H1 (cell line): ENCODE data around the gene TEX2. TPM values are rescaled to one million over a fixed set of nuclear protein-coding genes. Genes with fewer than 3 reads are reported as not detected.

Experiments used
- CTCF ChIA-PET: fragments of 300-600 bp; sonication (Branson Sonifier 250); formaldehyde crosslinking; loops from one replicate; lab custom pipeline; 2021; ENCODE audit not compliant: partially characterized antibody; lab: Charles Lee
- POLR2A ChIA-PET: fragments of 300-600 bp; sonication (Branson Sonifier 250); formaldehyde crosslinking; loops from one replicate; lab custom pipeline; 2021; ENCODE audit warnings: inconsistent platforms; ENCODE audit not compliant: partially characterized antibody; lab: Charles Lee
- DNase-seq, 2 experiments: peaks; one replicate each; pipeline versions ENCODE4 v3.0.0 to v3.0.0-alpha.2; 2010 to 2022; ENCODE audit warnings: low spot score in 2 of 2, low read depth in 1 of 2, mixed read lengths in 1 of 2
- FAIRE-seq: peaks from 2 replicates; lab custom pipeline; 2011; peaks lifted over from hg19 to GRCh38; lab: Jason Lieb, UNC
- H2AFZ ChIP-seq: 2 replicates; pipeline ENCODE4 v1.8.1; 2012; ENCODE audit warnings: low read length, inconsistent platforms
- H2AK5ac ChIP-seq: 2 replicates; pipeline ENCODE4 v1.6.1; 2013; ENCODE audit warnings: low read depth, low read length
- H2BK120ac ChIP-seq: replicated peaks from 2 replicates; pipeline ENCODE3; 2013; ENCODE audit warnings: low read depth, low read length, inconsistent platforms
- H2BK12ac ChIP-seq: 2 replicates; pipeline ENCODE4 v1.6.1; 2013; ENCODE audit warnings: low read depth, low read length
- H2BK15ac ChIP-seq: 2 replicates; pipeline ENCODE4 v1.6.1; 2013; ENCODE audit warnings: low read length
- H2BK20ac ChIP-seq: 2 replicates; pipeline ENCODE4 v1.6.1; 2013; ENCODE audit warnings: low read length
- H2BK5ac ChIP-seq: 2 replicates; pipeline ENCODE4 v1.6.1; 2013; ENCODE audit warnings: low read depth, low read length
- H3K14ac ChIP-seq: 2 replicates; pipeline ENCODE4 v1.6.1; 2013; ENCODE audit warnings: inconsistent platforms; ENCODE audit not compliant: insufficient read length
- H3K18ac ChIP-seq: 2 replicates; pipeline ENCODE4 v1.6.1; 2013; ENCODE audit warnings: low read length; ENCODE audit errors: extremely low read depth
- H3K23ac ChIP-seq: 2 replicates; pipeline ENCODE4 v1.6.1; 2013; ENCODE audit warnings: inconsistent platforms; ENCODE audit not compliant: insufficient read length
- H3K23me2 ChIP-seq: 2 replicates; pipeline ENCODE4 v1.6.1; 2013; ENCODE audit warnings: low read depth, low read length
- H3K27ac ChIP-seq: 2 replicates; pipeline ENCODE4 v1.6.1; 2011; ENCODE audit warnings: low read depth, low read length, inconsistent platforms
- H3K27me3 ChIP-seq, 4 experiments: replicated peaks in 1 of 4; 1 replicate in 1 of 4; 2 replicates in 3 of 4; pipeline versions ENCODE4 v1.6.1 to v1.8.1; 2011 to 2013; ENCODE audit warnings: low read length in 3 of 4, mild to moderate bottlenecking in 3 of 4, inconsistent platforms in 2 of 4, mixed read lengths in 2 of 4, moderate library complexity in 1 of 4; ENCODE audit not compliant: control insufficient read depth in 3 of 4, insufficient read depth in 3 of 4; ENCODE audit errors: extremely low read depth in 1 of 4
- H3K36me3 ChIP-seq, 4 experiments: 2 replicates each; pipeline versions ENCODE4 v1.6.1 to v1.8.1; 2011 to 2013; ENCODE audit warnings: mild to moderate bottlenecking in 4 of 4, low read length in 3 of 4, moderate library complexity in 2 of 4, control low read depth in 1 of 4, inconsistent platforms in 1 of 4; ENCODE audit not compliant: insufficient read depth in 4 of 4, control insufficient read depth in 2 of 4
- H3K4ac ChIP-seq: replicated peaks from 2 replicates; pipeline ENCODE3; 2013; ENCODE audit warnings: low read length, low read depth, mixed read lengths, inconsistent platforms; ENCODE audit not compliant: insufficient read length
- H3K4me1 ChIP-seq, 4 experiments: replicated peaks in 1 of 4; 1 replicate in 1 of 4; 2 replicates in 3 of 4; pipeline versions ENCODE4 v1.6.1 to v1.8.1; 2011 to 2013; ENCODE audit warnings: low read length in 3 of 4, inconsistent platforms in 2 of 4, mixed read lengths in 1 of 4; ENCODE audit not compliant: insufficient read depth in 4 of 4, control insufficient read depth in 3 of 4
- H3K4me2 ChIP-seq, 2 experiments: 2 replicates each; pipeline versions ENCODE4 v1.6.1 to v1.8.1; 2011 to 2013; ENCODE audit warnings: low read depth in 2 of 2, low read length in 2 of 2, control low read depth in 1 of 2, inconsistent platforms in 1 of 2, mild to moderate bottlenecking in 1 of 2; ENCODE audit not compliant: insufficient read depth in 1 of 2
- H3K4me3 ChIP-seq, 4 experiments: fragments of 200-600, 300-600 bp in 1 of 4; sonication (generic), shearing (Covaris generic), sonication (Bioruptor Twin) in 1 of 4; 2 replicates each; pipeline versions ENCODE4 v1.5.1 to v1.8.1; 2011 to 2016; ENCODE audit warnings: low read length in 4 of 4, low read depth in 3 of 4, control low read depth in 2 of 4, inconsistent platforms in 2 of 4, mild to moderate bottlenecking in 2 of 4, mixed read lengths in 1 of 4, moderate library complexity in 1 of 4; ENCODE audit not compliant: insufficient read depth in 2 of 4; ENCODE audit errors: extremely low read depth in 1 of 4
- H3K56ac ChIP-seq: replicated peaks from 2 replicates; pipeline ENCODE3; 2013; ENCODE audit warnings: low read depth, mild to moderate bottlenecking, mixed read lengths, low read length, inconsistent platforms; ENCODE audit not compliant: insufficient read length
- H3K79me1 ChIP-seq: 2 replicates; pipeline ENCODE4 v1.6.1; 2013; ENCODE audit warnings: low read depth, low read length, control low read depth
- H3K79me2 ChIP-seq, 2 experiments: 2 replicates each; pipeline versions ENCODE4 v1.6.1 to v1.8.1; 2012 to 2013; ENCODE audit warnings: low read length in 2 of 2, mild to moderate bottlenecking in 2 of 2, inconsistent platforms in 1 of 2; ENCODE audit not compliant: insufficient read depth in 2 of 2, control insufficient read depth in 1 of 2
- H3K9ac ChIP-seq, 4 experiments: replicated peaks in 1 of 4; 1 replicate in 1 of 4; 2 replicates in 3 of 4; pipeline versions ENCODE4 v1.6.1 to v1.8.1; 2011 to 2013; ENCODE audit warnings: low read depth in 3 of 4, low read length in 3 of 4, control low read depth in 2 of 4, mild to moderate bottlenecking in 2 of 4, moderate library complexity in 2 of 4, inconsistent platforms in 1 of 4; ENCODE audit errors: extremely low read depth in 1 of 4
- H3K9me3 ChIP-seq, 2 experiments: 2 replicates each; pipeline versions ENCODE4 v1.6.1 to v1.8.1; 2012 to 2013; ENCODE audit warnings: mild to moderate bottlenecking in 2 of 2, moderate library complexity in 2 of 2, control low read depth in 1 of 2, inconsistent platforms in 1 of 2, low read depth in 1 of 2, low read length in 1 of 2, mixed read lengths in 1 of 2; ENCODE audit not compliant: insufficient read depth in 2 of 2
- H4K20me1 ChIP-seq, 2 experiments: replicated peaks in 1 of 2; 2 replicates each; pipeline versions ENCODE3 to v1.8.1; 2011 to 2013; ENCODE audit warnings: inconsistent platforms in 2 of 2, low read length in 2 of 2, mild to moderate bottlenecking in 1 of 2; ENCODE audit not compliant: insufficient read depth in 2 of 2, control insufficient read depth in 1 of 2
- H4K5ac ChIP-seq: 2 replicates; pipeline ENCODE4 v1.6.1; 2013; ENCODE audit warnings: low read length, low read depth, mixed read lengths, inconsistent platforms; ENCODE audit not compliant: insufficient read length
- H4K8ac ChIP-seq: 2 replicates; pipeline ENCODE4 v1.8.0; 2013; ENCODE audit warnings: mild to moderate bottlenecking, moderate library complexity, low read length, inconsistent platforms; ENCODE audit not compliant: insufficient read depth; ENCODE audit errors: extremely low read depth
- H4K91ac ChIP-seq: replicated peaks from 2 replicates; pipeline ENCODE3; 2013; ENCODE audit warnings: low read length, mixed read lengths, inconsistent platforms; ENCODE audit not compliant: insufficient read length
- ASH2L ChIP-seq: fragments of 200-600, 300-600 bp; sonication (generic); IDR thresholded peaks from one replicate; pipeline ENCODE4 v1.7.1; 2017; ENCODE audit warnings: low read length
- CREB1 ChIP-seq: IDR thresholded peaks from 2 replicates; pipeline ENCODE4 v1.6.1; 2012; ENCODE audit warnings: inconsistent platforms
- FOSL1 ChIP-seq: IDR thresholded peaks from 2 replicates; pipeline ENCODE4 v1.6.1; 2011; ENCODE audit warnings: mild to moderate bottlenecking, low read depth, low read length, moderate library complexity; ENCODE audit not compliant: insufficient read depth
- HDAC2 ChIP-seq, 2 experiments: fragments of 300-600 bp in 1 of 2; sonication (generic) in 1 of 2; IDR thresholded peaks; 2 replicates each; pipeline ENCODE4 v1.6.1; 2011 to 2012; ENCODE audit warnings: low read depth in 2 of 2, low read length in 2 of 2, mild to moderate bottlenecking in 2 of 2, moderate library complexity in 2 of 2, borderline replicate concordance in 1 of 2, inconsistent platforms in 1 of 2
- HDAC6 ChIP-seq: IDR thresholded peaks from one replicate; pipeline ENCODE4 v1.7.1; 2012; ENCODE audit warnings: low read depth, mild to moderate bottlenecking, inconsistent platforms, low read length, moderate library complexity
- JUN ChIP-seq: IDR thresholded peaks from 2 replicates; pipeline ENCODE4 v1.6.1; 2011; ENCODE audit warnings: low read depth, mild to moderate bottlenecking, improper control_type of control experiment, low read length
- SP4 ChIP-seq: IDR thresholded peaks from 2 replicates; pipeline ENCODE4 v1.6.1; 2012; ENCODE audit warnings: low read length, inconsistent platforms
- TAF1 ChIP-seq: IDR thresholded peaks from 2 replicates; pipeline ENCODE4 v1.6.1; 2011; ENCODE audit warnings: mild to moderate bottlenecking, low read depth, low read length
- TBP ChIP-seq: IDR thresholded peaks from 2 replicates; pipeline ENCODE4 v1.6.1; 2011; ENCODE audit warnings: low read depth, low read length, improper control_type of control experiment
- ZNF274 ChIP-seq: IDR thresholded peaks from 2 replicates; pipeline ENCODE4 v1.7.0; 2012; ENCODE audit warnings: low read length, borderline replicate concordance; ENCODE audit errors: extremely low read depth
- WGBS, 2 experiments: shearing (Covaris generic) in 1 of 2; methylation state at CpG; one replicate each; pipeline versions ENCODE4 v1.1.6 to v1.1.7; 2013 to 2015; ENCODE audit warnings: low lambda C conversion rate in 2 of 2, mixed read lengths in 2 of 2, inconsistent platforms in 1 of 2, low coverage in 1 of 2, missing lambda C conversion rate in 1 of 2; ENCODE audit not compliant: insufficient replicate concordance in 2 of 2, insufficient coverage in 1 of 2, insufficient read length in 1 of 2; ENCODE audit errors: extremely low coverage in 1 of 2, missing lambda C conversion rate in 1 of 2; 5-methylcytosine and 5-hydroxymethylcytosine counted together
- polyA plus RNA-seq, 7 experiments: library from polyadenylated mRNA; depleted of rRNA in 3 of 7; stranded (reverse) in 5 of 7; unstranded in 2 of 7; fragments of >200 nt in 5 of 7; fragments of 200-250 nt in 2 of 7; gene quantifications; 1 replicate in 5 of 7; 2 replicates in 1 of 7; 4 replicates in 1 of 7; pipeline versions ENCODE4 v1.2.1 to v1.2.3, GENCODE V29; 2011 to 2013; ENCODE audit warnings: missing spikeins in 2 of 7, mixed read lengths in 2 of 7
- total RNA-seq: library from RNA; stranded (reverse); fragmentation: NEBNext Ultra II Directional; extraction: Animal tissue kit (Norgen Biotek cat#: 25700); gene quantifications from 2 replicates; pipeline ENCODE4 v1.2.1, GENCODE V29; 2021
- TF ChIP-seq, protein P1 (sequence below): IDR thresholded peaks from 2 replicates; pipeline ENCODE4 v1.6.1; 2012; ENCODE audit warnings: inconsistent platforms

TEX2 gene
- total and polyA plus RNA-seq, 2 of the 8 experiments (the other 6 are each of a cell fraction or from before 2014, with no cell fraction given), result 6.1 to 15.6 TPM

DNA sequence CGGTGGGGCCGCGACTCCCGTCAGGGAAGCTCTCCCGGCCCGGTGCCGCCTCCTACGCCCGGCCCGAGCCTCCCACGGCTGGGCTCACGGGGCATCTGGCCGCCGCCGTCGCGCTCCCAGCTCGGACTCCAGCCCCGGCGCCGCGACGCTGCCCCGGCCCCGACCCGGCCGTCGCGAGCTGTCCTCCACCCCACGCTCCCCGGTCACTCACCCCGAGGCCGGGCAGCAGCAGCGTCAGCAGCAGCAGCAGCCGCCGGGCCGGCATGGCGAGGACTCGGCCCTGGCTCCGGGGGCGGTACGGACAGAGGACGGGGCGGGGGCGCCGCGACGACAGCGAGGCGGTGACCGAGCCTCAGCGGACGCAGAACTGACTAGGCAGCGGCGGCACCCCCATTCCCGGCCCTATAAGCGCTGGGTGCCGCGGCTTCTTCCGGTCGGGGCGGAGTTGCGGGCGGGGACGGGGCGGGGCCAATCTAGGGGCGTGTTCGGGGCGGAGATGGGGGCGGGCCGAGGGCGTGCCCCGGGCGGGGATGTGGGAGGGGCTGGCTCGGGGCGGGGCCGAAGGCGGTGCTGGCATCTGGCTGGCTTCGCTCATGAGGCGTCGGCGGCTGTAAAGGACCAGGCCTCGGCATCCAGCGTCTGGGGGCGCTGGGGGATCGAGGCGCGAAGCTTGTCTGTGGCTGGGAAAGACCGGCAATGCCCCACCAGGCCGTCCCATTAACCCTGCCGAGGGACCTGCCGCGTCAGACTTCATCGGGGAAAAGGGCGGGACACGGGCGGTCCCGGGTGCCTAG is 133.1 kb downstream of the TEX2 start, which contains the start of gene ERN1:
Gene ERN1 (minus strand): TSS at position 380 of the 794 bp plus-strand sequence. CDS start 115 bp downstream, at position 265.
- Histone ChIP-seq H3K36me3 (no peaks in the 10 kb centered on the region; a peak in 1 of 8 replicates), H2AFZ (peak within 1 kb of the TSS; percentile 79; the same call in 1 of the 2 replicates), H2BK5ac (no peak within 1 kb of the TSS), H3K18ac (peak within 1 kb of the TSS; percentile 71), H3K23me2 (peaks cover 6% of the 10 kb centered on the region; the same call in 1 of the 2 replicates), H3K9me3 (no peaks in the 10 kb centered on the region), H2BK12ac (peak within 1 kb of the TSS; percentile 92; the same call in 1 of the 2 replicates), H2BK20ac (no peak within 1 kb of the TSS), H3K4me1 (no peaks in the 10 kb centered on the region), H3K27ac (no peak within 1 kb of the TSS), H2AK5ac (0 out of 2 replicates have a peak within 1 kb of the TSS, but pooled peaks have one; percentile 78), H3K4ac (peak within 1 kb of the TSS; percentile 27), H3K4me2 (peak within 1 kb of the TSS; percentile 87 to 88), H3K4me3 (peak within 1 kb of the TSS; percentile 69 to 79 (median 74)), H3K14ac (no peak within 1 kb of the TSS), H3K23ac (no peak within 1 kb of the TSS), H3K9ac (peak within 1 kb of the TSS; percentile 26 to 82 (median 42)), H3K79me1 (no peaks in the 10 kb centered on the region), H4K8ac (peak within 1 kb of the TSS; percentile 92), H3K79me2 (no peaks in the 10 kb centered on the region), H4K5ac (peak within 1 kb of the TSS; percentile 34), H4K91ac (no peak within 1 kb of the TSS), H3K56ac (peak within 1 kb of the TSS; percentile 67), H2BK120ac (no peak within 1 kb of the TSS), H4K20me1 (no peaks in the 10 kb centered on the region), H3K27me3 (peaks cover 0 to 21% (median 11%) of the 10 kb centered on the region in 4 experiments; a peak in 6 of 7 replicates), H2BK15ac (peak within 1 kb of the TSS; percentile 65; the same call in 1 of the 2 replicates)
- 2% methylated on average over 34 of the region's 98 CpGs; no CpG with 5 or more reads in 1 of the 2 experiments for WGBS, 2 experiments
- no peak for FAIRE-seq
- ChIA-PET CTCF (interaction anchor here (0.7 to 14.4 kb wide), 11 partner anchors 9 to 242 kb away, joined by 3 to 238 read pairs (median 4); no protein-coding TSS in a partner anchor), POLR2A (interaction anchor here (0.6 to 10.5 kb wide), 19 partner anchors 10 to 272 kb away, joined by 3 to 164 read pairs (median 3); partner anchors contain the start of gene TEX2)
- DNase-seq, result peak; percentile 81 to 91
- TF ChIP-seq CREB1 (no peak; the same call in 1 of the 2 replicates), HDAC6 (no peak), TBP (peak; percentile 84), ZNF274 (no peak), FOSL1 (no peak), HDAC2 (IDR thresholded peaks at IDR 0.05; ENCODE audit: borderline replicate concordance in 1 of 2, low read depth in 2 of 2, low read length in 2 of 2) (peak in 1 of 2 experiments; percentile 63; a peak in 1 of 4 replicates), JUN (no peak), ASH2L (peak; percentile 48), SP4 (0 out of 2 replicates have a peak, but pooled peaks have one; percentile 46), TAF1 (peak; percentile 86)
- TF ChIP-seq, protein P1, sequence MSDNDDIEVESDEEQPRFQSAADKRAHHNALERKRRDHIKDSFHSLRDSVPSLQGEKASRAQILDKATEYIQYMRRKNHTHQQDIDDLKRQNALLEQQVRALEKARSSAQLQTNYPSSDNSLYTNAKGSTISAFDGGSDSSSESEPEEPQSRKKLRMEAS, result peak; percentile 69
